ENCODE results near the gene CYB561D2.

DNA sequence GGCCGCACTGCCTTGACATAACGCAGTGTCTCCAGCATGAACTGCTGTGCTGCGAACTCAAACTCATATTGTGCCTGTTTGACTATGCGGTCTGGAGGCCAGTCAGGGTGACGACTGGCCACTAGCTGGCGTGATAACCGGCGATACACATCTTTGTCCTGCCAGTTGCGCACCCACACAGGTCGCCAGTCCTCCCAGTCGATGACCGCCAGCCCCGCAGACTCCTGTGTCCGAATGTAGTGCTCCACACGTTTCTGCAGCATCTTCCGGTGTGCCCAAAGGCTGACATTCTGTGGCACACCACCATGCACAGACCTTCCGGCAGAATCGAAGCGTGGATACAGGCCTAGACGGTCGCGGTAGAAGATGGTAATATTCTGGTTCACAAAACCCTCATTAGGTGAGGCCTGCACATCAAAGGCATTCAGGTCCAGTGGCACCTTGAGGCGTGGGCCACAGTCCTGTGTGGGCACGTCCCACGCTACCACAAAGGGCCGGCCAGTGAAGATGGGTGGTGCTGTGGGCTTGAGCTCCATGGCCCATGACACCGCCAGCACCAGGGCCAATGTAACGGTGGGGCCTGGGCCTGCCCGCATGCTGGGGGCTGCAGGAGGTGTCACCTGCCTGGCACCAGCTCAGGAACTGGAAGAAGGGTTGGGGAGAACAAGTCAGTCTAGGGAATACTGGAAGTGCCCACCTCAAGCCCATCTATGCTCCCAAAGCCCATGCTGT, 30.6 kb upstream of the CYB561D2 start:
- no peak for TF ChIP-seq EZH2 (optimal IDR thresholded peaks at IDR 0.05; ENCODE audit: low read depth, low read length)
- TF ChIP-seq, protein P1, sequence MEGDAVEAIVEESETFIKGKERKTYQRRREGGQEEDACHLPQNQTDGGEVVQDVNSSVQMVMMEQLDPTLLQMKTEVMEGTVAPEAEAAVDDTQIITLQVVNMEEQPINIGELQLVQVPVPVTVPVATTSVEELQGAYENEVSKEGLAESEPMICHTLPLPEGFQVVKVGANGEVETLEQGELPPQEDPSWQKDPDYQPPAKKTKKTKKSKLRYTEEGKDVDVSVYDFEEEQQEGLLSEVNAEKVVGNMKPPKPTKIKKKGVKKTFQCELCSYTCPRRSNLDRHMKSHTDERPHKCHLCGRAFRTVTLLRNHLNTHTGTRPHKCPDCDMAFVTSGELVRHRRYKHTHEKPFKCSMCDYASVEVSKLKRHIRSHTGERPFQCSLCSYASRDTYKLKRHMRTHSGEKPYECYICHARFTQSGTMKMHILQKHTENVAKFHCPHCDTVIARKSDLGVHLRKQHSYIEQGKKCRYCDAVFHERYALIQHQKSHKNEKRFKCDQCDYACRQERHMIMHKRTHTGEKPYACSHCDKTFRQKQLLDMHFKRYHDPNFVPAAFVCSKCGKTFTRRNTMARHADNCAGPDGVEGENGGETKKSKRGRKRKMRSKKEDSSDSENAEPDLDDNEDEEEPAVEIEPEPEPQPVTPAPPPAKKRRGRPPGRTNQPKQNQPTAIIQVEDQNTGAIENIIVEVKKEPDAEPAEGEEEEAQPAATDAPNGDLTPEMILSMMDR (IDR thresholded peaks at IDR 0.05; ENCODE audit: low read length) = no peak

Measured in MM.1S (cell line).